HG02938 (cell line): ENCODE measurements around the gene PRPF6.
"Not testable (repeated sequence)": the region's sequence is repeated elsewhere in the genome, so short reads cannot be mapped to it uniquely, and the experiment has no call there.

Source experiments
- ATAC-seq: cut with Tn5 transposase; IDR thresholded peaks from one replicate; pipeline ENCODE4 v1.9.1; 2021; ENCODE audit warnings: mild to moderate bottlenecking, moderate library complexity; ENCODE audit not compliant: unreplicated experiment

Gene PRPF6

DNA sequence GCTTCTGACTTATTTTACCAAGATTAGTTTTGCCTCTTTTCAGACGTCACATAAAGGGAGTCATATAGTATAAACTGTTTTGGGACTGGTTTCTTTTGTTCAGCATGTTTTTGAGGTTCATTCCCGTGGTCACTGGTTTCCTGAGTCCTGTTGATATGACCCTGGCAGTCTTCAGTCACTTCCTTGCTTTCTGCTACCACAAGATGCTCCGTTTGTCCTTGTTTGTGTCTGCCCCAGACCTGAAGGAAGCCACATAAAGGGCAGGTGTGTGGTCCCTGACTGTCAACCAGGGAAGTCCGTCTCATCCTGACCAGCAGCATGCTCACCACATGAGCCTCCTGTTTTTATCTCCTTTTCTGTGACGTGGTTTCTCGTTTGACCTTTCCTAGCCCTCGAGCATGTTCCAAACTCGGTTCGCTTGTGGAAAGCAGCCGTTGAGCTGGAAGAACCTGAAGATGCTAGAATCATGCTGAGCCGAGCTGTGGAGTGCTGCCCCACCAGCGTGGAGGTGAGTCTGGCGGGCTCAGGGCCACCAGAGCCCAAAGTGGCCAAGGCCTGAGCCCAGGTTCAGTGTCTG, 29.0 kb downstream of the PRPF6 start:
- no peak for ATAC-seq

DNA sequence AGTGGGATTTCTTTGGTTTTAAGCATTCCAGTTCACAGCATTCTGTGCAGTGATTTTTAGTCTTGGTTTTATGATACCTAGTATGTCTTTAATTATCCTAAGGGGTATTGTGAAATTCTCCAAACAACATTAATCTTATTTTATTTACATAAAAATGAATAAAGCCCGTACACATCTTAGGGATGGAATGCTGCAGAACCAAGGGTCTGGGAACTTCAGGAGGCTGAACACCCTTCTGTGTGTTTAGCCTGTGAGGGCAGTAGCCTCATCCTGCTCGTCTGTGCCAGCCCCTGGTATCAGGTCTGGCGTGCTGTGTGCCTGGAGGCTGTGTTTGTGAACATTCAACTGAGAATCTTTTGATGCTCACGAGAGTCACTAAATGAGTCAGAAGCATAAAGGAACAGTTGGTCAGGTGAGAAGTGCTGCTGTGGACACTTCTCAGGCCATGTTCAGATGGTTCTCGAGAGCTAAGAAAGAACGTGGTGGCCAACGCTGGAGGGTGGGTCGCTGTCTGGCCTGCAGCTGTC, 29.8 kb downstream of the PRPF6 start:
- ATAC-seq: no peak

DNA sequence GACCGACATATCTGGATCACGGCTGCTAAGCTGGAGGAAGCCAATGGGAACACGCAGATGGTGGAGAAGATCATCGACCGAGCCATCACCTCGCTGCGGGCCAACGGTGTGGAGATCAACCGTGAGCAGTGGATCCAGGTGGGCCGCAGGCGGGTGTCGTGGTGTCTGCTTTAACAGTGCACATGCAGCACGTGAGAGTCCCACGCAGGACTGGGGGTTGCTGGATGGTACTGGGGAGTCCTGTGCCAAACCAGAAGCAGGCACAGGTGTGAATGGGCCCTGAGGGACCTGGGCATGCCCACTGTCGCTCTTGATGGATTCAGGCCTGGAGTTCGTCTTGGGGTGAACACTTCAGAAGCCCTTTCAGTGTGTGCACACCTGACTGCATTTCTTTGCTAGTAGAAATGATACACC, 30.4 kb downstream of the PRPF6 start:
- no peak for ATAC-seq

DNA sequence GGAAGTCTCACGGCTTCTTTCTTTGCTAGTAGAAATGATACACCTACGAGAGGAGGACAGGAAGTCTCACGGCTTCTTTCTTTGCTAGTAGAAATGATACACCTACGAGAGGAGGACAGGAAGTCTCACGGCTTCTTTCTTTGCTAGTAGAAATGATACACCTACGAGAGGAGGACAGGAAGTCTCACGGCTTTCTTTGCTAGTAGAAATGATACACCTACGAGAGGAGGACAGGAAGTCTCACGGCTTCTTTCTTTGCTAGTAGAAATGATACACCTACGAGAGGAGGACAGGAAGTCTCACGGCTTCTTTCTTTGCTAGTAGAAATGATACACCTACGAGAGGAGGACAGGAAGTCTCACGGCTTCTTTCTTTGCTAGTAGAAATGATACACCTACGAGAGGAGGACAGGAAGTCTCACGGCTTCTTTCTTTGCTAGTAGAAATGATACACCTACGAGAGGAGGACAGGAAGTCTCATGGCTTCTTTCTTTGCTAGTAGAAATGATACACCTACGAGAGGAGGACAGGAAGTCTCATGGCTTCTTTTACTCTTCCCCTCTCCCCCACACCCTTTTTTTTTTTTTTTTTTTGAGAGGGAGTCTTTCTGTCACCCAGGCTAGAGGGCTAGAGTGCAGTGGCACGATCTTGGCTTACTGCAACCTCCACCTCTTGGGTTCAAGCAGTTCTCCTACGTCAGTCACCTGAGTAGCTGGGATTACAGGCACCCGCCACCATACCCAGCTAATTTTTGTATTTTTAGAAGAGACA, 31.6 kb downstream of the PRPF6 start:
- not testable (repeated sequence) for ATAC-seq

DNA sequence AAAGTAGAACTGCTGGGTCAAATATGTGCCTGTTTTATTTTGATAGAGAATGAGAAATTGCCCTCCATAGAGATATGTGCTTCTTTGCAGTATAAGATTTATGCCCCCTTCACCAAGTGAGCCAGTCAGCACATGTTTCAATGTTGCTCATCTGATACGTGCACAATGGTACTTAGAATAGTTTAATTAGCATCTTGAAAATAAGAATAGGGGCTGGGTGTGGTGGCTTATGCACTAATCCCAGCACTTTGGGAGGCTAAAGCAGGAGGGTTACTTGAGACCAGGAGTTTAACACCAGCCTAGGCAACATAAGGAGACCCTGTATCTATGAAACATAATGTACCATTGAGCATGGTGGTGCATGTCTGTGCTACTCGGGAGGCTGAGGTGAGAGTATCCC, 34.7 kb downstream of the PRPF6 start:
- ATAC-seq: no peak

DNA sequence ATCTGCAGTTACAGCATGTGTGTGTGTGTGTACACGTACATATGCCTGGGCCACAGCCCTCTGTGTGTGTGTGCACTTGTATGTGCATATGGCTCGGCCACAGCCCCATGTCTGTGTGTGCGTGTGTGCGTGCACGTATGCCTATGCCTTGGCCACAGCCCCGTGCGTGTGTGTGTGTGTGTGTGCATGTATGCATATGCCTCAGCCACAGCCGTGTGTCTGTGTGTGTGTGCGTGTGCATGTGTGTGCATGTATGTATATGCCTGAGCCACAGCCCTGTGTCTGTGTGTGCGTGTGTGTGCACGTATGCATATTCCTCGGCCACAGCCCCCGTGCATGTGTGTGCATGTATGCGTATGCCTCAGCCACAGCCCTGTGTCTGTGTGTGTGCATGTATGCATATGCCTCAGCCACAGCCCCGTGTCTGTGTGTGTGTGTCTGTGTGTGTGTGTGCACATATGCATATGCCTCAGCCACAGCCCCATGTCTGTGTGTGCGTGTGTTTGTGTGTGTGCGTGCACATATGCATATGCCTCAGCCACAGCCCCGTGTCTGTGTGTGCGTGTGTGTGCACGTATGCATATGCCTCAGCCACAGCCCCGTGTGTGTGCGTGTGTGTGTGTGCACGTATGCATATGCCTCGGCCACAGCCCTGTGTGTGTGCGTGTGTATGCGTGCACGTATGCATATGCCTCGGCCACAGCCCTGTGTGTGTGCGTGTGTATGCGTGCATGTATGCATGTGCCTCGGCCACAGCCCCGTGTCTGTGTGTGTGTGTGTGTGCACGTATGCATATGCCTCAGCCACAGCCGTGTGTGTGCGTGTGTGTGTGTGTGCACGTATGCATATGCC, 40.4 kb downstream of the PRPF6 start:
- no peak for ATAC-seq

DNA sequence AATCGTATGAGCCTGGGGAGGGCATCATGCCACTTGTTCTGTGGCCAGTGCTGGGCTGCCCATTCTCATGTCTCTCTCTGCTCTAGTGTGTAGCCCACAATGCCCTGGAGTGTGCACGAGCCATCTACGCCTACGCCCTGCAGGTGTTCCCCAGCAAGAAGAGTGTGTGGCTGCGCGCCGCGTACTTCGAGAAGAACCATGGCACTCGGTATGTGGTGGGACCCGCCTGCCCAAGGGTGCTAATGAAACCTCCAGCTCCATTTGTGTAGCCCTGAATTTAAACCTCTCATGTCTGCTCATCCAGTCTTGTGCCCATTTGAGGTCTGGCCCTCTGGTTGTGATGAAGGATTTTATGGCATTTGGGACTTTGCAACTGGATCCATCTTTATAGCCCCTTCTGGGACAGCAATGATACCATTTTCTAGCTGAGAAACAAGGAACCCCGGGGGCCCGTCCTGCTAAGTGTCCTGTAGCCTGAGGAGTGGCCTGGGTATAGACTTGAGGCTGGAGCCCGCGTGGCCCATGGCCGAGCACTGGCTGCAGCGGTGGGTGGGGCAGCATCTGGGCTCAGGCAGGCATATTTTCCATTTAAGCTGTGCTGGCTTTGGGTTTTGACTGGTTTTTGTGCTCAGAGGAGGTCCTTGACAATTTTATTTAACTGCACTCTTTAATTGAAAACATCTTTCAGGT, 41.9 kb downstream of the PRPF6 start:
- ATAC-seq: no peak

DNA sequence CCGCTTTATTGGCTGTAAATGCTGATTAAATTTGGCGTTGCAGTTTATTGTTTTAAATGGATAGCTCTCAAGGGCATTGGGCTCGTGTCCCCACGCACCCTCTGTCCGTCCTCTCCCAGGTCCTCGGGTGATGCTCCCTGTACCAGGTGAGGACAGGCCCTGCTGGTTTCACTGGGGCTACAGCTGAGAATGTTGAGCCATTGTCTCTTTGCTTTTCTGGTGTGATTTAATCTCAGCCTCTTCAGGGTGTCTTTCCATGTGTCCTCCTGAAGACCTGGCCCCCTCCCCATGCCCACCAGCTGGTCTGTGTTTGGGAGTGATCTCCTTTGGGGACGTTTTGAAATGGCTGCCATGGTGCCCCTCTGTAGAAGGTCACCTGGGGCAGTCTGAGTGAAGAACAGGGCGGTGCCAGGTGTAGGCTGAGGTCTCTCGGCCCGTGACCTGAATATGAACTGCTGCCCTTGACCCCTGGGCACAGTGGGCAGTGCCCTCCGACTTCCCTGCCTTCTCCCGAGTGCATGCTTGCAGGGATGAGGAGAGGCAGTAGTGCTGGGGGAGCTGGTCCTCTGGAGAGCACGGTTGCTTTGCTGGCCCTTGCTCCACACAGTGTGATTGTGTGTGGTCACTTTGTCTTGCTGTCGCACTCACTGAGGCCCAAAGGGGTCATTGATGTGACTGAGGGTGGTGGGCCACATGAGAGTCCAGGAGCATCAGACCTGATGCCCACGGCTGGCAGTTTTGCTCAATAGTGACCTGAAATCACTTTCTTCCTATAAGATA, 42.6 kb downstream of the PRPF6 start:
- no peak for ATAC-seq

DNA sequence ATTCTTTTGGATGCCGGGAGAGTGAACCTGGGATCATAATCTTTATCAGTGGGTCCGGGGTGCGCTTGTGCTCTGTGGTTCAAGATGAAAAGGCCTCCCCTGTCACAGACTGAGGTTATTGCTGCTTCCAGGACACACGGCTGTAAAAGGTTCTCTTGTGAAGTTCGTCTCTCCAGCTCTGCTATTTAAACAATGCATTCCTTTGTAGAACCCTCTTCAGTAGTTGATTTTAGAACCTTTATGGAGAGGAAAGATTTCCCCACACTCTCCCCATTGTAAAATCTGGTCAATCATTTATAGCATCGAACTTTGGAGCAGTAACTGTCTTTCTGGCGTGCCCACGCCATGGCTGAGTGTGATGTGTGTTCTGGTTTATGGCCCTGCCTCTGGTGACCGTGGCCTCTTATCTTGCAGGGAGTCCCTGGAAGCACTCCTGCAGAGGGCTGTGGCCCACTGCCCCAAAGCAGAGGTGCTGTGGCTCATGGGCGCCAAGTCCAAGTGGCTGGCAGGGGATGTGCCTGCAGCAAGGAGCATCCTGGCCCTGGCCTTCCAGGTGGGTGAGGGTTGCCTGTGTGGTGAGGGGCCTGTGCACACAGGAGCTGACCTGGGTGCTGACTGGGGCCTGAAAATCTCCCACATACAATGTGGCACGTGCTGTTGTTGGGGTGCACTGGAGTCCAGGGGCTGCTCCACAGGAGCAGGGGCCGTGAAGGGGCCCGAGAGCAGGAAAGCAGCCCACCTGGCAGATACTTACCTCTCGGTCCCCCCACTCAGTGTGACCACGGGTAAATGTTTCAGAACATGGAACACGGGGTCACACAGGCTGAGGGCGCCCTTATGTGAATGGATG, 43.4 kb downstream of the PRPF6 start:
- no peak for ATAC-seq

DNA sequence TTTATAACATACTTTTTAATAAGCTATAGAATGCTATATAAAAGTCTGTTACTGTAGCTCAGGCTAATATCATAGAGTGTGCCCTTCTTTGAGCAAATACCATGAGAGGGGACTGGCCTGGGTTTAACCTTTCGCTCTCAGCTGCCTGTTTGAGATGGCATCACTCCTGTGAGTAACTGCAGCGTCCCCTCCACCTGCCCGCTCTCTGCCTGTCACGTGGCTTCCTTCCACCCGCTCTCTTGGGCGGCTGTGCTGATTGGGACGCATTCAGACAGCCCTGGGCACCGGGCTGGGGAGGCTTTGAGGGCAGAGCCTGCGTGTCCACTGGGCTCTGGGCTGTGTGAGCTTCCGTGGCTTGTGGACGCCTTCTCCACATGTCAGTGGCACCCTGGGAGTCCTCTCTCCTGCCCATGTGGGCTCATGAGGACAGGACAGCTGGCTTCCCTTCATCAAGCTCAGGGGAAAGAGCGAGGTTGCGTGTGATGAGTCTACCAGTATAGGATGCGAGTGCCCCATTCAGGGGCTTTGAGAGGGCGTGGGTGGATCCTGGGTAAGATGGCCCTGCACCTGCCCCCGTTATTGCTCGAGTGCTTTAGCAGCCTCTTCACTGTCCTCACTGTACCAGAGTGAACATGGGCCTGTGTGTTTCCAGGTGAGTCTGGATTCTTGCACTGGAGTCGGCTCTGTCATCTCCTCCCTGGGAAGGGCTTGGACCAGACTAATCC, 44.3 kb downstream of the PRPF6 start:
- no peak for ATAC-seq

DNA sequence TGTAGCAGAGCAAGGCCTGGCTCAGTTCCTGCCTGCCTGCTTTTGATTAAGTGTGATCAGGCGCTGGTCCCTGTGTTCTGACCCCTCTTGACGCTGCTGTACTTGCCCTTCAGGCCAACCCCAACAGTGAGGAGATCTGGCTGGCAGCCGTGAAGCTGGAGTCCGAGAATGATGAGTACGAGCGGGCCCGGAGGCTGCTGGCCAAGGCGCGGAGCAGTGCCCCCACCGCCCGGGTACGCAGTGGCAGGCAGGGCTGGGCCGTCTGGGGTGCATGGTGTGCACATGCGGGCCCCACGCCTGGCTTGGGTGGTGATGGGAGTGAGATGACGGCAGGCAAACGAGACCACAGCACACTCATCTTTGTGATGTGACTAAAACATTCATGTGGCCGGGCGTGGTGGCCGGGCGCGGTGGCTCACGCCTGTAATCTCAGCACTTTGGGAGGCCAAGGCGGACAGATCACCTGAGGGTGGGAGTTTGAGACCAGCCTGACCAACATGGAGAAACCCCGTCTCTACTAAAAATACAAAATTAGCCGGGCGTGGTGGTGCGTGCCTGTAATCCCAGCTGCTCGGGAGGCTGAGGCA, 45.0 kb downstream of the PRPF6 start:
- no peak for ATAC-seq

DNA sequence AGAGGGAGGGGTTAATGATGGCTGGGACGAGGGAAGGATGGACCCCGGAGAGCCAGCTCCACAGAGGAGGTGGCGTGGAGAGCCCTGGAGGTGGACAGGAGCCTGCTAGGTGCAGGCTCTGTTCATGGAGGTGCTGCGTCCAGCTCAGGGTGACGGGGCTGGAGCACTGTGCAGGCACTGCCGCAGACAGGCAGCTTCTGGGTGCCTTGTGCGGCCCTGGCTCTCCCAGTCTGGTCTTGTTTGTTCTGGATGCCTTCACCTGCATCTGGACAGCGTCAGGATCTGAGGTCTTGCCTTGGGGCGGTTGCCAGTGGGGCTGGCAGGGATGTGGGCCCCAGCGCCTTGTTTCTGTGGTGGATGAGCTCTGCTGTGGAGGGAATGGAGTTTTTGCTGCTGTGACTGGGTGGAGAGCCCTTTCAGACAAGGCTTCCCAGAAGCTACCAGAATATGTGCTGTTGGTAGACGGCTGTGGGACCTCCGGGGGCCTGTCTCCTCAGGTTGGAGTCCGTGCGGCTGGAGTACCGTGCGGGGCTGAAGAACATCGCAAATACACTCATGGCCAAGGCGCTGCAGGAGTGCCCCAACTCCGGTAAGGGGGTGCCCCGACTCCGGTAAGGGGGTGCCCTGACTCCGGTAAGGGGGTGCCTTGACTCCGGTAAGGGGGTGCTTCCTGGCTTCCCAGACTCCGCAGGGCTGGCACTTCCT, 47.2 kb downstream of the PRPF6 start:
- no peak for ATAC-seq

DNA sequence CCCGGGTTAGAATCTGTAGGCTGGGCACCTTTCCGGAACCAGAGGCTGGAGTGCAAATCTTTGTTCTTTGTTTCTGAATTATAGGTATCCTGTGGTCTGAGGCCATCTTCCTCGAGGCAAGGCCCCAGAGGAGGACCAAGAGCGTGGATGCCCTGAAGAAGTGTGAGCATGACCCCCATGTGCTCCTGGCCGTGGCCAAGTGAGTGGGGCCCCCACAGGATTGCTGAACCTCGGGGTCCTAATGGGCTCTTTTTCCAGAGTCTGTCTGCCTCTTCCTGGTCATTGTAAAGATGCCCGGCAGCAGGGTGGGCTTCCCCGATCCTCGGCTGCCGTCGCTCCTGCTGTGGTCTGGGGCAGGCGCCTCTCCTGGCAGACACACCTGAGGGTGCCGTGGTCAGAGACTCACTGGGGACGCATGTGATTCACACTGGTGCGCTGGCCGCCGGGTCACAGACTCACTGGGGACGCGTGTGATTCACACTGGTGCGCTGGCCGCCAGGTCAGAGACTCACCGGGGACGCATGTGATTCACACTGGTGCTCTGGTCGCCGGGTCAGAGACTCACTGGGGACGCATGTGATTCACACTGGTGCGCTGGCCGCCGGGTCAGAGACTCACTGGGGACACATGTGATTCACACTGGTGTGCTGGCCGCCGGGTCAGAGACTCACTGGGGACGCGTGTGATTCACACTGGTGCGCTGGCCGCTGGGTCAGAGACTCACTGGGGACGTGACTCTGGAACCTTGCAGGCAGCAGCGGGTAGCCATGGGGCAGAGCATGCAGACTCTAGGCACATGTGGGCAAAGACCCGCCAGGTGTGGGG, 48.6 kb downstream of the PRPF6 start:
- ATAC-seq: no peak

DNA sequence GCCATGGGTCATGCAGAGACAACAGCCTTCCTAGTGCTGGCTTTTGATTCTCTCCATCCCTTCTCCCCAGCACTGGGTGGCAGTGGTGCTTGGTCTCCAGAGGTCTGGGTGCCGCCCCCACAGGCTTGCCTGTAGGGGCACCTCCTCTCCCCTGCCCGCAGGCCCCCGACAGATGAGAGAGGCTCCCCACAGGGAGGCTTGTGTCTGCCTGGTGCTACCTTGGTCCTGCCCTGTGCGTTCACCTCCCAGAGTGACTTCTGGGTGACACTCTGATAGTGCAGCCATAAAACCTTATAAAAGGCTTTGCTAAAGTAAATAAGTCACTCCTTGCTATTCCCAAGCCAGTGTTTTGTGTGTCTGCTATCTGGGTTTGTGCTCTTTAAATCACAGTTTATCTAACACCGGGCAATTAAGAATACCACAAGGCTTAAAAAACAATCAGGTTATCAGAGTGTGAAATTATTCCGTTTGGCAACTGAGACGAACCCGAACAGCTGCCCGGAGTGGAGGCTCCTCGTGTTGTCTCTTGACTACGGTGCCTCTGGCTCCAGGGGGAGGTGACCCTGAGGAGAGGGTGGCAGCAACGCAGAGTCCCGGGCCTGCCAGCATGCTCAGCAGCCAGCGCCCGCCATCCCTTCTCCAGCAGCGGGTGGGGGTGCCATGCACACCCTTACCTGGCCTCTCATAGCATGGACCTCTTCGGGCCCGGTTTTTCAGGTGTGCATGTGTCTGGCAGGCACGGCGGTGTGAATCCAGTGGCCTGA, 49.6 kb downstream of the PRPF6 start:
- ATAC-seq: no peak

DNA sequence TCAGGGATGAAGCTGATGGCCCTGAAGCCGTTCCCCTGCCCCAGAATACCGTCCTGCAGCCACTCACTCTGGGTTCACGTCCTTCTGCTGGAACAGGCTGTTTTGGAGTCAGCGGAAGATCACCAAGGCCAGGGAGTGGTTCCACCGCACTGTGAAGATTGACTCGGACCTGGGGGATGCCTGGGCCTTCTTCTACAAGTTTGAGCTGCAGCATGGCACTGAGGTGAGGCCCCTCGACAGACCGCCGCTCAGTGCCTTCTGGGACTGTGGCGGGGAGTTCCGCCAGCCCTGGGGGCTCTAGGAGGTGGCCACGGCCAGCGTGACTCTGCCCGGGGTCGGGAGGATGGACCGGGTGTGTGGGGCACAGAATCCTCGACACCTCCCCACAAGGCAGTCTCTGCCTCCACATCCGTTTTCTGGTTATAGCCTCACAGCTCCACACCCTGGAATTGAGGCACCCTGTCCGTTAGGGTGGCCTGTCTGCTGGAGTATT, 50.9 kb downstream of the PRPF6 start:
- ATAC-seq: no peak
